ENCODE measurements around the gene CHAT.

The CHAT gene

DNA sequence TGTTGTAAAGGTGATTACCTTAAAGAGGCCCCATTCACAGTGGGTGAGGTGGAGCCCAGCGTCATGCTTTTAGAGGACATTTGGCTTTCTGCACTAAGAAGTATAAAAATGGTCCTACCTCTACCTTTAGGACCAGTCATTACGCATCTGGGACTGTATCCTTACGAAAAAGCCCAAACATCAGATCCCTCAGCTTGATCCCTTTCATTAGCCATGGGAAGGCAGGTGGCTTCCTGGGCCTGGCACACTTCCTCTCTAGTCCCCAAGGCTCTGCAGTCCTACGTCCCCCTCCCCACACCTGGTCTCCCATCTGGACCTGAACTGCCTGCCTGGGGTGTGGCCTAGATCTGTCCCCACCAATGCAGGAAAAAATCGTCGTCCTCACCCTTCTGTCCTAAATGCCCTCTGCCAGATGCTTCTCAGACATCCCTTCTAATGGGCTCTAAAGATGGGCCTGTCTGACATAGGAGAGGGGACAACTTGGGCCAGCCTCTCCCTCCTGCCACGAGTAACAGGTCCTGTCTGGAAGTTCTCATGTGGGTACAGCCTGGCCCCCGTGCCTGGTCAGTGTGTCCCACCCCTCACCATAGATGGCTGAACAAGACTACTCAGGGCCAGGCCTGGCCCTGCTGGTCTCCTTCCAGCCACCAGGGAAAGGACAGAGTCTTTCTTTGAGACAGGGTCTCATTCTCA, 15.5 kb upstream of the CHAT start:
- Histone ChIP-seq H3K36me3 (ENCODE audit: control insufficient read depth, insufficient read depth, low read length) (no peaks in the 10 kb centered on the region), H2AFZ (no peak overlapping the region), H3K79me2 (no peaks in the 10 kb centered on the region), H3K9me3 (ENCODE audit: control insufficient read depth, low read length) (no peaks in the 10 kb centered on the region), H3K9ac (no peak overlapping the region), H3K27ac (no peak overlapping the region), H3K4me1 (no peaks in the 10 kb centered on the region), H3K4me3 (ENCODE audit: low read depth, low read length) (no peak overlapping the region), H3K4me2 (ENCODE audit: low read length) (no peak overlapping the region), H3K27me3 (ENCODE audit: control insufficient read depth, insufficient read depth, low read length) (no peaks in the 10 kb centered on the region)
- TF ChIP-seq, protein P1, sequence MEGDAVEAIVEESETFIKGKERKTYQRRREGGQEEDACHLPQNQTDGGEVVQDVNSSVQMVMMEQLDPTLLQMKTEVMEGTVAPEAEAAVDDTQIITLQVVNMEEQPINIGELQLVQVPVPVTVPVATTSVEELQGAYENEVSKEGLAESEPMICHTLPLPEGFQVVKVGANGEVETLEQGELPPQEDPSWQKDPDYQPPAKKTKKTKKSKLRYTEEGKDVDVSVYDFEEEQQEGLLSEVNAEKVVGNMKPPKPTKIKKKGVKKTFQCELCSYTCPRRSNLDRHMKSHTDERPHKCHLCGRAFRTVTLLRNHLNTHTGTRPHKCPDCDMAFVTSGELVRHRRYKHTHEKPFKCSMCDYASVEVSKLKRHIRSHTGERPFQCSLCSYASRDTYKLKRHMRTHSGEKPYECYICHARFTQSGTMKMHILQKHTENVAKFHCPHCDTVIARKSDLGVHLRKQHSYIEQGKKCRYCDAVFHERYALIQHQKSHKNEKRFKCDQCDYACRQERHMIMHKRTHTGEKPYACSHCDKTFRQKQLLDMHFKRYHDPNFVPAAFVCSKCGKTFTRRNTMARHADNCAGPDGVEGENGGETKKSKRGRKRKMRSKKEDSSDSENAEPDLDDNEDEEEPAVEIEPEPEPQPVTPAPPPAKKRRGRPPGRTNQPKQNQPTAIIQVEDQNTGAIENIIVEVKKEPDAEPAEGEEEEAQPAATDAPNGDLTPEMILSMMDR (IDR thresholded peaks at IDR 0.05) = no peak

DNA sequence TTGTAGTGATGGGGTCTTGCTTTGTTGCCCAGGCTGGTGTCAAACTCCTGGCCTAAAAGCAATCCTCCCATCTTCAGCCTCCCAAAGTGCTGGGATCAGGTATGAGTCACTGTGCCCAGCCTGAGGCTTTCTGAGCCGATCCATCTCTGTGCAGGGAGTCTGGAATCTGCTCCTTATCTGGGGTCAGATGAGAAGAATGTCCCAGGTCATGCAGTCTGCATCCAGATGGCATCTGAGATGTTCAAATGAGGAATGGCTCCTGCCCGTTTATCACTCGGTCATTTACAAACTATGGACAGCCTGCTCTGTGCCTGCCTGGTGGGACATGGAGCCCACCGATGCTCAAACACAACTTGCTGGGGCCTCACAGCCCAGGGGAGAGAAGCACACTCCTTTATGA, 14.9 kb upstream of the CHAT start:
- Histone ChIP-seq H3K79me2 (no peaks in the 10 kb centered on the region), H3K4me2 (ENCODE audit: low read length) (no peak overlapping the region), H3K27me3 (ENCODE audit: control insufficient read depth, insufficient read depth, low read length) (no peaks in the 10 kb centered on the region), H3K4me3 (ENCODE audit: low read depth, low read length) (no peak overlapping the region), H3K4me1 (no peaks in the 10 kb centered on the region), H2AFZ (no peak overlapping the region), H3K27ac (no peak overlapping the region), H3K9me3 (ENCODE audit: control insufficient read depth, low read length) (no peaks in the 10 kb centered on the region), H3K36me3 (ENCODE audit: control insufficient read depth, insufficient read depth, low read length) (no peaks in the 10 kb centered on the region), H3K9ac (no peak overlapping the region)
- TF ChIP-seq, protein P1 (IDR thresholded peaks at IDR 0.05) = no peak

- Histone ChIP-seq H3K9me3 (ENCODE audit: control insufficient read depth, low read length) (no peaks in the 10 kb centered on the region), H2AFZ (no peak overlapping the region), H3K4me3 (ENCODE audit: low read depth, low read length) (no peak overlapping the region), H3K36me3 (ENCODE audit: control insufficient read depth, insufficient read depth, low read length) (no peaks in the 10 kb centered on the region), H3K27ac (no peak overlapping the region), H3K4me2 (ENCODE audit: low read length) (no peak overlapping the region), H3K27me3 (ENCODE audit: control insufficient read depth, insufficient read depth, low read length) (no peaks in the 10 kb centered on the region), H3K9ac (no peak overlapping the region), H3K79me2 (no peaks in the 10 kb centered on the region), H3K4me1 (no peaks in the 10 kb centered on the region)
- TF ChIP-seq, protein P1 (IDR thresholded peaks at IDR 0.05) = no peak
Measured at GRCh38 chr10:49599546-49599945, 14.3 kb upstream of the CHAT start.

GRCh38 chr10:49600046-49600445, 13.8 kb upstream of the CHAT start:
- Histone ChIP-seq H2AFZ (no peak overlapping the region), H3K27me3 (ENCODE audit: control insufficient read depth, insufficient read depth, low read length) (no peaks in the 10 kb centered on the region), H3K4me3 (ENCODE audit: low read depth, low read length) (no peak overlapping the region), H3K79me2 (no peaks in the 10 kb centered on the region), H3K36me3 (ENCODE audit: control insufficient read depth, insufficient read depth, low read length) (no peaks in the 10 kb centered on the region), H3K4me2 (ENCODE audit: low read length) (no peak overlapping the region), H3K9ac (no peak overlapping the region), H3K4me1 (no peaks in the 10 kb centered on the region), H3K9me3 (ENCODE audit: control insufficient read depth, low read length) (no peaks in the 10 kb centered on the region), H3K27ac (no peak overlapping the region)
- TF ChIP-seq, protein P1 (IDR thresholded peaks at IDR 0.05) = no peak

DNA sequence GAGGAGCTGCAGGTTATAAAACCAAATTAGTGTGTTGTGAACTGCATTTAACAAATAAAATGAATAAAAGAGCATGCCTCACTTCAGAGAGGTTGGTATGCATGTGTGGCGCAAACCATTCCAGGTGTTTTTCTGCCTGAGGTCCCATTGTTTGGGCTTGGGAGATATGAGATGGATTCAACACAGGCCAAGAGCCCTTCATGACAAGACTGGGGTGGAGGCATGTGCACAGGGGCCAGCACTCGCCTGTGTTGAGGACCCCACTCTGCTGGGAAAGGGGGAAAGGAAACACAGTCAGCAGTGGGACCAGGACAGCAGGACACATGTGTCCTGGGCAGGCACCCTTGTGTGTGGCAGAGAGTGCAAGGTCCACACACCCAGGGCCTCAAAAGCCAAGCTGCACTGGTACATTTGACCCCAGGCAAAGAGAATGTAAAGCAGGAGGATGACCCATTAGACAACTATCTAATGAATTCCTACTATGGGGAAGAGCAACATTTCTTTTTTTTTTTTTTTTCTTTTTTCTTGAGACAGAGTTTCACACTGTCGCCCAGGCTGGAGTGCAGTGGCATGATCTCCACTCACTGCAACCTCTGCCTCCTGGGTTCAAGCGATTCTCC, 12.9 kb upstream of the CHAT start:
- Histone ChIP-seq H3K27me3 (ENCODE audit: control insufficient read depth, insufficient read depth, low read length) (no peaks in the 10 kb centered on the region), H3K27ac (no peak overlapping the region), H3K4me1 (no peaks in the 10 kb centered on the region), H3K36me3 (ENCODE audit: control insufficient read depth, insufficient read depth, low read length) (no peaks in the 10 kb centered on the region), H3K9me3 (ENCODE audit: control insufficient read depth, low read length) (no peaks in the 10 kb centered on the region), H2AFZ (no peak overlapping the region), H3K9ac (no peak overlapping the region), H3K4me2 (ENCODE audit: low read length) (no peak overlapping the region), H3K4me3 (ENCODE audit: low read depth, low read length) (no peak overlapping the region), H3K79me2 (no peaks in the 10 kb centered on the region)
- TF ChIP-seq, protein P1 (IDR thresholded peaks at IDR 0.05) = no peak

All from parathyroid adenoma (tissue), 2 donors.